ENCODE measurements around the gene PCOLCE2.

DNA sequence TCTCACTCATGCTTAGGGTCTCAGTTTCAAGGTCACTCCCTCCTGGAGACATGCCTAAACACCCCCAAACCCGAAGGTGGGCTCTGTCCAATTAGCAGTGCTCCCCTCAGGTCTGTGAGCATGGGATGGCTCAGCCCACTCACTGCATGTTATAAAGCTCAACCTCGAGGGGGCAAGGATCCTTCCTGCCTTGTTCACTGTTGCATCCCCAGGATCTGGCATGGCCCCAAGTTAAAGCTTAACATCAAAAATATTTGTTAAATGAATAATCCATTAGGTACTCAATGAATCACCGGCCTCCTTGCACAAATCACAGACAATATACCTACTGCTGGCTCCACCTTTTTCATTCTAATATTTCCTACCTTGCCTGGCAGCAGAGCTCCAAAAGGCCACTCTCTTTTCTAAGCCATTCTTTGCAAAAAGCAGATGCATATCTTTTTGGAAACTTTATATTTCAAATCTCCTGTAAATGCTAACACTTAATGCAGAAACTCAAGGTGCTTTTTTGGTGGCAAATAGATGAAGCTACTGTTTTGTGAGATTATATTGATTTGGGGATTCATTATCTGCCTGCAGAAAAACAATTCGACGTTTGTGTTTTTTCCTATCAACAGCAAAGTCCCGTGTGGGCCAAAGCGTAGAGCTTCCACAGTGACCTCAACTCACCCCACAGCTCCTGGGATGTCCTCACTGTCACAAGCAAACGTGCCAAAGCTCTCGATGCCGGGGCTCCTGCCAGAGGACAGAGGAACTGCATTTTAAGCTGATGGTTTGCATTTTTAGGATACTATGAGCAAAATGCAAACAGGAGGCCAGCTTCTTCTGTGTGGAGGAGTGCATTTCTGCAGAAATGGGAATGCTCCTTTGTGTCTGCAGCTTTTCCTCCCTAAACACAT is 35.4 kb downstream of the PCOLCE2 start:
- TF ChIP-seq, protein P1, sequence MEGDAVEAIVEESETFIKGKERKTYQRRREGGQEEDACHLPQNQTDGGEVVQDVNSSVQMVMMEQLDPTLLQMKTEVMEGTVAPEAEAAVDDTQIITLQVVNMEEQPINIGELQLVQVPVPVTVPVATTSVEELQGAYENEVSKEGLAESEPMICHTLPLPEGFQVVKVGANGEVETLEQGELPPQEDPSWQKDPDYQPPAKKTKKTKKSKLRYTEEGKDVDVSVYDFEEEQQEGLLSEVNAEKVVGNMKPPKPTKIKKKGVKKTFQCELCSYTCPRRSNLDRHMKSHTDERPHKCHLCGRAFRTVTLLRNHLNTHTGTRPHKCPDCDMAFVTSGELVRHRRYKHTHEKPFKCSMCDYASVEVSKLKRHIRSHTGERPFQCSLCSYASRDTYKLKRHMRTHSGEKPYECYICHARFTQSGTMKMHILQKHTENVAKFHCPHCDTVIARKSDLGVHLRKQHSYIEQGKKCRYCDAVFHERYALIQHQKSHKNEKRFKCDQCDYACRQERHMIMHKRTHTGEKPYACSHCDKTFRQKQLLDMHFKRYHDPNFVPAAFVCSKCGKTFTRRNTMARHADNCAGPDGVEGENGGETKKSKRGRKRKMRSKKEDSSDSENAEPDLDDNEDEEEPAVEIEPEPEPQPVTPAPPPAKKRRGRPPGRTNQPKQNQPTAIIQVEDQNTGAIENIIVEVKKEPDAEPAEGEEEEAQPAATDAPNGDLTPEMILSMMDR (IDR thresholded peaks at IDR 0.05), result no peak
- no peak for TF ChIP-seq POLR2A (IDR thresholded peaks at IDR 0.05)

Measured in uterus (tissue), 2 donors.